HepG2 (cell line): ENCODE data around the gene SLC6A4. TPM values are rescaled to one million over a fixed set of nuclear protein-coding genes. Genes with fewer than 3 reads are reported as not detected.

Experiments used
- ATAC-seq: fragments of 200-7000 bp; cut with Tn5 transposase; 3 replicates; pipeline ENCODE4 v1.9.1; 2020; ENCODE audit warnings: mild to moderate bottlenecking, moderate library complexity
- BruUV-seq: library from RNA; stranded (reverse); fragments of 400-500 nt; replicated peaks from 2 replicates; lab custom pipeline; 2021; lab: Mats Ljungman, UMichigan
- CTCF ChIA-PET: fragments of 300-600 bp; formaldehyde crosslinking; extraction: SDS; loops from one replicate; lab custom pipeline; 2021; ENCODE audit warnings: low total read pairs, inconsistent platforms, low intra/inter-chr PET ratio; lab: Yijun Ruan, JAX
- POLR2A ChIA-PET: fragments of 350-600 bp; sonication (Branson Sonifier 250); formaldehyde crosslinking; loops from one replicate; lab custom pipeline; 2020; ENCODE audit warnings: antibody characterized with exemption, inconsistent platforms; lab: Yijun Ruan, JAX
- DNase-seq: peaks from one replicate; pipeline ENCODE4 v3.0.0-alpha.2; 2015; ENCODE audit warnings: low spot score
- FAIRE-seq: peaks from 3 replicates; lab custom pipeline; 2011; peaks lifted over from hg19 to GRCh38; lab: Jason Lieb, UNC
- H2AFZ ChIP-seq: one replicate; pipeline ENCODE4 v1.6.1; 2011; ENCODE audit warnings: low read length, inconsistent platforms
- H3K27ac ChIP-seq: fragments of 300-600 bp; 3 replicates; pipeline ENCODE4 v1.8.0; 2011; ENCODE audit warnings: mixed run types, mild to moderate bottlenecking, mixed read lengths, low read length, inconsistent platforms; ENCODE audit not compliant: insufficient read depth; ENCODE audit errors: extremely low read length
- H3K27me3 ChIP-seq, 2 experiments: fragments of 200-600 bp in 1 of 2; 2 replicates in 1 of 2; 3 replicates in 1 of 2; pipeline versions ENCODE4 v1.6.0 to v1.8.0; 2011; ENCODE audit warnings: low read length in 2 of 2, mild to moderate bottlenecking in 2 of 2, moderate library complexity in 2 of 2, inconsistent platforms in 1 of 2; ENCODE audit not compliant: insufficient read depth in 2 of 2, control insufficient read depth in 1 of 2
- H3K36me3 ChIP-seq, 2 experiments: fragments of 200-600 bp in 1 of 2; replicated peaks in 1 of 2; 2 replicates in 1 of 2; 3 replicates in 1 of 2; pipeline versions ENCODE4 v1.5.1 to v1.8.0; 2011; ENCODE audit warnings: low read length in 2 of 2, inconsistent platforms in 1 of 2; ENCODE audit not compliant: insufficient read depth in 2 of 2, control insufficient read depth in 1 of 2
- H3K4me1 ChIP-seq: 2 replicates; pipeline ENCODE4 v1.5.1; 2012; ENCODE audit warnings: low read length, inconsistent platforms; ENCODE audit not compliant: insufficient read depth
- H3K4me2 ChIP-seq: 2 replicates; pipeline ENCODE4 v1.6.0; 2011; ENCODE audit warnings: low read depth, low read length, inconsistent platforms
- H3K4me3 ChIP-seq, 3 experiments: fragments of 200-600 bp in 1 of 3; sonication (generic), shearing (Covaris generic) in 1 of 3; replicated peaks in 1 of 3; 2 replicates each; pipeline ENCODE4 v1.5.1; 2011 to 2016; ENCODE audit warnings: low read length in 3 of 3, inconsistent platforms in 2 of 3, low read depth in 2 of 3, mild to moderate bottlenecking in 2 of 3, control low read depth in 1 of 3, mixed read lengths in 1 of 3; ENCODE audit not compliant: insufficient read depth in 1 of 3
- H3K79me2 ChIP-seq: one replicate; pipeline ENCODE4 v1.6.1; 2011; ENCODE audit warnings: low read length, inconsistent platforms; ENCODE audit not compliant: insufficient read depth
- H3K9ac ChIP-seq: 2 replicates; pipeline ENCODE4 v1.6.0; 2011; ENCODE audit warnings: mild to moderate bottlenecking, low read depth, low read length, inconsistent platforms; ENCODE audit not compliant: insufficient read depth
- H3K9me3 ChIP-seq: 2 replicates; pipeline ENCODE4 v1.5.1; 2012; ENCODE audit warnings: mild to moderate bottlenecking, low read length
- H4K20me1 ChIP-seq: 2 replicates; pipeline ENCODE4 v1.6.0; 2011; ENCODE audit warnings: inconsistent platforms, mild to moderate bottlenecking, low read length, moderate library complexity; ENCODE audit not compliant: insufficient read depth
- ASH2L ChIP-seq: fragments of 300-600, 200-600 bp; sonication (generic); IDR thresholded peaks from 2 replicates; pipeline ENCODE4 v1.7.0; 2017; ENCODE audit warnings: low read depth, mild to moderate bottlenecking, moderate library complexity, mixed read lengths, low read length; ENCODE audit not compliant: insufficient read length
- HNF4A ChIP-seq: sonication (generic); formaldehyde crosslinking; IDR thresholded peaks from 2 replicates; pipeline ENCODE4 v1.4.0; 2020; ENCODE audit warnings: missing genetic modification reagents
- IKZF5 ChIP-seq: IDR thresholded peaks from 2 replicates; pipeline ENCODE4 v1.6.1; 2018; ENCODE audit warnings: missing genetic modification reagents, mild to moderate bottlenecking, missing compliant biosample characterization
- KLF9 ChIP-seq: IDR thresholded peaks from 2 replicates; pipeline ENCODE4 v1.6.1; 2016; ENCODE audit warnings: low read depth
- MATR3 ChIP-seq: sonication (generic); formaldehyde crosslinking; IDR thresholded peaks from 2 replicates; pipeline ENCODE4 v1.4.0; 2020; ENCODE audit warnings: missing genetic modification reagents
- TOPORS ChIP-seq: sonication (generic); formaldehyde crosslinking; IDR thresholded peaks from 2 replicates; pipeline ENCODE4 v1.8.0; 2023; ENCODE audit warnings: mild to moderate bottlenecking, missing genetic modification reagents
- XBP1 ChIP-seq: sonication (generic); formaldehyde crosslinking; IDR thresholded peaks from 2 replicates; pipeline ENCODE4 v1.5.0; 2020; ENCODE audit warnings: missing genetic modification reagents
- ZBTB40 ChIP-seq, 2 experiments: fragments of 450-650 bp in 1 of 2; sonication (generic) in 1 of 2; formaldehyde crosslinking in 1 of 2; IDR thresholded peaks; 2 replicates each; pipeline versions ENCODE4 v1.6.1 to v1.8.0; 2016 to 2022; ENCODE audit warnings: antibody characterized with exemption in 1 of 2, mild to moderate bottlenecking in 1 of 2, missing genetic modification reagents in 1 of 2
- ZNF335 ChIP-seq: sonication (generic); formaldehyde crosslinking; IDR thresholded peaks from 2 replicates; pipeline ENCODE4 v1.4.0; 2020; ENCODE audit warnings: missing genetic modification reagents
- ZNF678 ChIP-seq: sonication (generic); formaldehyde crosslinking; IDR thresholded peaks from 2 replicates; pipeline ENCODE4 v1.4.0; 2020; ENCODE audit warnings: mild to moderate bottlenecking, missing genetic modification reagents
- WGBS: methylation state at CpG from one replicate; pipeline ENCODE4 v1.1.6; 2017; ENCODE audit warnings: low lambda C conversion rate; 5-methylcytosine and 5-hydroxymethylcytosine counted together
- in situ Hi-C: cut with HindIII; loops from 2 replicates; pipeline ENCODE4 v1.10.0; 2017; ENCODE audit warnings: low pct_unique_long_range_greater_than_20kb; ENCODE audit not compliant: extremely low pct_ligation_motif_present
- intact Hi-C: fragments of 100-400 bp; cut with micrococcal nuclease; formaldehyde crosslinking; loops from one replicate; pipeline ENCODE4 v1.10.0; 2022; ENCODE audit not compliant: unreplicated experiment
- polyA plus RNA-seq, 8 experiments: library from polyadenylated mRNA; depleted of rRNA in 3 of 8; stranded (reverse) in 7 of 8; unstranded in 1 of 8; fragments of >200 nt; fragmentation: Illumina TruSeq in 4 of 8; extraction: Trizol in 4 of 8; gene quantifications; 2 replicates each; pipeline versions ENCODE4 v1.2.1 to v1.2.3, GENCODE V29; 2011 to 2016; ENCODE audit warnings: low read depth in 4 of 8, missing spikeins in 1 of 8, mixed read lengths in 1 of 8; ENCODE audit not compliant: insufficient read depth in 1 of 8
- total RNA-seq, 5 experiments: library from RNA; depleted of rRNA; stranded (reverse); fragments of >200 nt; fragmentation: Illumina TruSeq; extraction: Trizol; gene quantifications; 2 replicates each; pipeline ENCODE4 v1.2.3, GENCODE V29; 2016; ENCODE audit warnings: low read depth in 1 of 5
- TF ChIP-seq, protein P1 (sequence below): sonication (generic); formaldehyde crosslinking; IDR thresholded peaks from 2 replicates; pipeline ENCODE4 v1.5.0; 2020; ENCODE audit warnings: missing genetic modification reagents, mild to moderate bottlenecking, borderline replicate concordance

SLC6A4 gene
- total and polyA plus RNA-seq, 2 of the 13 experiments (the other 11 are each of a cell fraction or from before 2014, with no cell fraction given): 7.6 to 20.3 TPM

- Histone ChIP-seq H3K27me3 (no peaks in the 10 kb centered on the region), H3K79me2 (no peaks in the 10 kb centered on the region), H4K20me1 (no peaks in the 10 kb centered on the region), H2AFZ (peak overlapping the region; percentile 62), H3K9ac (peak overlapping the region; percentile 60), H3K4me3 (peak overlapping the region; percentile 34 to 69 (median 61)), H3K36me3 (no peaks in the 10 kb centered on the region), H3K9me3 (no peaks in the 10 kb centered on the region), H3K27ac (peak overlapping the region; percentile 89), H3K4me2 (peak overlapping the region; percentile 79), H3K4me1 (peaks cover 89% of the 10 kb centered on the region)
- DNase-seq (peak; percentile 96), ATAC-seq (peak; percentile 76), FAIRE-seq (peak; percentile 90)
- 2% methylated on average over 12 of the region's 15 CpGs for WGBS
- ChIA-PET CTCF (no interaction called here), POLR2A (interaction anchor here (1.0 to 2.7 kb wide), 11 partner anchors 9 to 119 kb away, joined by 3 to 9 read pairs (median 5); partner anchors contain the start of gene SLC6A4)
- in situ Hi-C loops: no loop called here
- no TSS peak for BruUV-seq
- intact Hi-C loops: loop anchor here (10.0 kb wide), 1 partner anchor 51 kb away; no protein-coding TSS in a partner anchor
- TF ChIP-seq MATR3 (no peak), IKZF5 (CRISPR knock-in tag) (no peak), TOPORS (CRISPR knock-in tag) (no peak), ZNF335 (CRISPR knock-in tag) (no peak), HNF4A (CRISPR knock-in tag) (peak; percentile 91), KLF9 (CRISPR knock-in tag) (no peak), ZBTB40 (IDR thresholded peaks at IDR 0.05) (no peak), ZBTB40 (CRISPR knock-in tag; IDR thresholded peaks at IDR 0.05) (no peak), XBP1 (CRISPR knock-in tag) (no peak), ZNF678 (CRISPR knock-in tag) (no peak), ASH2L (peak; percentile 53)
- TF ChIP-seq, protein P1, sequence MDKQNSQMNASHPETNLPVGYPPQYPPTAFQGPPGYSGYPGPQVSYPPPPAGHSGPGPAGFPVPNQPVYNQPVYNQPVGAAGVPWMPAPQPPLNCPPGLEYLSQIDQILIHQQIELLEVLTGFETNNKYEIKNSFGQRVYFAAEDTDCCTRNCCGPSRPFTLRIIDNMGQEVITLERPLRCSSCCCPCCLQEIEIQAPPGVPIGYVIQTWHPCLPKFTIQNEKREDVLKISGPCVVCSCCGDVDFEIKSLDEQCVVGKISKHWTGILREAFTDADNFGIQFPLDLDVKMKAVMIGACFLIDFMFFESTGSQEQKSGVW (CRISPR knock-in tag): no peak
Observed at GRCh38 chr17:30225919-30226553, 9.5 kb downstream of the SLC6A4 start.
